Panc1 (cell line): ENCODE data around the gene MACROD1. TPM values are rescaled to one million over a fixed set of nuclear protein-coding genes. Genes with fewer than 3 reads are reported as not detected.

Source experiments
- ATAC-seq: fragments of 200-7000 bp; cut with Tn5 transposase; 2 replicates; pipeline ENCODE4 v1.9.1; 2020; ENCODE audit warnings: mild to moderate bottlenecking, moderate library complexity
- BruUV-seq: library from RNA; stranded (reverse); fragments of 400-500 nt; replicated peaks from 2 replicates; lab custom pipeline; 2021; lab: Mats Ljungman, UMichigan
- CTCF ChIA-PET: fragments of 300-600 bp; sonication (Branson Sonifier 250); formaldehyde crosslinking; loops from one replicate; lab custom pipeline; 2022; ENCODE audit warnings: antibody characterized with exemption; lab: Charles Lee
- POLR2A ChIA-PET: fragments of 300-600 bp; sonication (Branson Sonifier 250); formaldehyde crosslinking; loops from one replicate; lab custom pipeline; 2022; ENCODE audit warnings: antibody characterized with exemption; lab: Charles Lee
- DNase-seq: peaks from one replicate; pipeline ENCODE4 v3.0.0-alpha.2; 2010; ENCODE audit warnings: low read depth, low spot score
- H3K27ac ChIP-seq: 2 replicates; pipeline ENCODE4 v1.5.1; 2011; ENCODE audit warnings: mild to moderate bottlenecking, low read length, inconsistent platforms
- H3K27me3 ChIP-seq: fragments of 200-500 bp; sonication (Bioruptor generic); 2 replicates; pipeline ENCODE4 v1.6.0; 2014; ENCODE audit warnings: low read length, inconsistent platforms; ENCODE audit not compliant: control insufficient read depth, insufficient read depth
- H3K36me3 ChIP-seq: fragments of 200-500 bp; sonication (Bioruptor generic); 2 replicates; pipeline ENCODE4 v1.5.1; 2014; ENCODE audit warnings: inconsistent platforms, mild to moderate bottlenecking, low read length, moderate library complexity; ENCODE audit not compliant: control insufficient read depth, insufficient read depth
- H3K4me1 ChIP-seq: 2 replicates; pipeline ENCODE4 v1.5.1; 2011; ENCODE audit warnings: inconsistent platforms, mild to moderate bottlenecking, low read length, moderate library complexity; ENCODE audit not compliant: control insufficient read depth, insufficient read depth
- H3K4me3 ChIP-seq, 2 experiments: 2 replicates each; pipeline ENCODE4 v1.5.1; 2011 to 2012; ENCODE audit warnings: low read depth in 2 of 2, low read length in 2 of 2, mild to moderate bottlenecking in 2 of 2, inconsistent platforms in 1 of 2, moderate library complexity in 1 of 2
- H3K9me3 ChIP-seq: fragments of 200-500 bp; sonication (Bioruptor generic); 2 replicates; pipeline ENCODE4 v1.5.1; 2014; ENCODE audit warnings: low read depth, mild to moderate bottlenecking, inconsistent platforms, low read length, moderate library complexity; ENCODE audit not compliant: control insufficient read depth, insufficient read depth
- CTCF ChIP-seq: fragments of 450-650 bp; IDR thresholded peaks from 2 replicates; pipeline ENCODE4 v1.5.1; 2017; ENCODE audit warnings: mild to moderate bottlenecking
- POLR2AphosphoS5 ChIP-seq: IDR thresholded peaks from 2 replicates; pipeline ENCODE4 v1.6.1; 2012; ENCODE audit warnings: mild to moderate bottlenecking, low read depth, low read length, moderate library complexity
- REST ChIP-seq, 2 experiments: IDR thresholded peaks; 2 replicates each; pipeline ENCODE4 v1.6.1; 2011 to 2012; ENCODE audit warnings: low read depth in 2 of 2, control low read depth in 1 of 2, low read length in 1 of 2, mild to moderate bottlenecking in 1 of 2, moderate library complexity in 1 of 2; ENCODE audit not compliant: insufficient read depth in 1 of 2
- SIN3A ChIP-seq: IDR thresholded peaks from 2 replicates; pipeline ENCODE4 v1.6.1; 2012; ENCODE audit warnings: low read depth, mild to moderate bottlenecking, low read length, moderate library complexity, borderline replicate concordance; ENCODE audit not compliant: insufficient read depth
- TCF7L2 ChIP-seq: IDR thresholded peaks from 2 replicates; pipeline ENCODE4 v1.6.1; 2011; ENCODE audit warnings: mild to moderate bottlenecking, low read depth, low read length, inconsistent platforms
- in situ Hi-C: cut with HindIII; loops from 2 replicates; pipeline ENCODE4 v1.10.0; 2016; ENCODE audit warnings: low sequenced_read_pairs, low pct_unique_long_range_greater_than_20kb
- intact Hi-C: fragments of 100-400 bp; cut with micrococcal nuclease; formaldehyde crosslinking; loops from one replicate; pipeline ENCODE4 v1.10.0; 2022; ENCODE audit not compliant: unreplicated experiment
- total RNA-seq: library from RNA; stranded (reverse); gene quantifications from one replicate; pipeline ENCODE4 v1.2.1, GENCODE V29; 2021; ENCODE audit not compliant: unreplicated experiment

Gene MACROD1
- total RNA-seq, 1 experiment from 2014 or later: 16.8 TPM

- BruUV-seq: no TSS peak
- no peak for DNase-seq
- Histone ChIP-seq H3K4me3 (no peak overlapping the region), H3K4me1 (peaks cover 71% of the 10 kb centered on the region), H3K27me3 (no peaks in the 10 kb centered on the region), H3K27ac (peak overlapping the region; percentile 89; the same call in 1 of the 2 replicates), H3K36me3 (no peaks in the 10 kb centered on the region), H3K9me3 (no peaks in the 10 kb centered on the region)
- ChIA-PET CTCF (no interaction called here), POLR2A (no interaction called here)
- no peak for ATAC-seq
- in situ Hi-C loops: no loop called here
- intact Hi-C loops: no loop called here
- TF ChIP-seq CTCF: no peak
Measured at GRCh38 chr11:64092761-64093136, 73.2 kb downstream of the MACROD1 start.

- Histone ChIP-seq H3K4me3 (no peak overlapping the region), H3K4me1 (peaks cover 71% of the 10 kb centered on the region), H3K36me3 (no peaks in the 10 kb centered on the region), H3K27me3 (no peaks in the 10 kb centered on the region), H3K9me3 (no peaks in the 10 kb centered on the region), H3K27ac (peak overlapping the region; percentile 72)
- no TSS peak for BruUV-seq
- DNase-seq: no peak
- ChIA-PET POLR2A (no interaction called here), CTCF (no interaction called here)
- intact Hi-C loops: no loop called here
- ATAC-seq: no peak
- in situ Hi-C loops: no loop called here
- TF ChIP-seq POLR2AphosphoS5 (no peak), TCF7L2 (no peak), REST (IDR thresholded peaks at IDR 0.05; ENCODE audit: insufficient read depth in 1 of 2, low read depth in 2 of 2, low read length in 1 of 2) (no peak), CTCF (no peak), SIN3A (no peak)
Measured at GRCh38 chr11:64092111-64092760, 73.7 kb downstream of the MACROD1 start.
